ENCODE data around the gene NRXN3. TPM values are rescaled to one million over a fixed set of nuclear protein-coding genes. Genes with fewer than 3 reads are reported as not detected.

The NRXN3 gene
- polyA plus RNA-seq, 1 of the 3 experiments (the other 2 are of a cell fraction): 1.6 TPM

- Histone ChIP-seq H3K9me3 (no peaks in the 10 kb centered on the region), H3F3A (replicated peaks; ENCODE audit: insufficient read depth) (no peaks in the 10 kb centered on the region), H3K9me2 (no peaks in the 10 kb centered on the region), H3K27me3 (ENCODE audit: insufficient read depth) (no peaks in the 10 kb centered on the region), H3K4me3 (ENCODE audit: low read depth in 2 of 2, low read length in 1 of 2) (no peak overlapping the region), H3K4me1 (ENCODE audit: control insufficient read depth in 1 of 2, insufficient read depth in 2 of 2, low read depth in 1 of 2, low read length in 1 of 2) (peaks cover 0 to 9% of the 10 kb centered on the region in 2 experiments; a peak in 1 of 4 replicates), H4K20me1 (ENCODE audit: insufficient read depth) (no peaks in the 10 kb centered on the region), H3K9ac (no peak overlapping the region), H3K36me3 (replicated peaks in 1 of 2; ENCODE audit: control insufficient read depth in 1 of 2, insufficient read depth in 2 of 2, low read length in 1 of 2) (no peaks in the 10 kb centered on the region), H3K79me2 (ENCODE audit: insufficient read depth) (no peaks in the 10 kb centered on the region), H3K4me2 (no peak overlapping the region), H3K27ac (ENCODE audit: low read depth in 2 of 2, low read length in 1 of 2) (no peak overlapping the region), H2AFZ (ENCODE audit: low read depth) (no peak overlapping the region)
- 14% methylated on average over 1 of the region's 1 CpG for WGBS (ENCODE audit: low lambda C conversion rate)
- POLR2A ChIA-PET: no interaction called here
- TF ChIP-seq POLR2AphosphoS5 (IDR thresholded peaks at IDR 0.05; ENCODE audit: low read depth, low read length): no peak
- CTCF ChIA-PET: no interaction called here
- DNase-seq: no peak
These were observed 1330.3 kb downstream of the NRXN3 start for GRCh38 chr14:79500489-79500888.

- H3K9ac ChIP-seq: no peak overlapping the region
- H3K4me1 ChIP-seq (ENCODE audit: control insufficient read depth in 1 of 2, insufficient read depth in 2 of 2, low read depth in 1 of 2, low read length in 1 of 2): peaks cover 0 to 9% of the 10 kb centered on the region in 2 experiments; a peak in 1 of 4 replicates
- no peaks in the 10 kb centered on the region for H3K9me3 ChIP-seq
- H3K27me3 ChIP-seq (ENCODE audit: insufficient read depth): no peaks in the 10 kb centered on the region
- H3K36me3 ChIP-seq (replicated peaks in 1 of 2; ENCODE audit: control insufficient read depth in 1 of 2, insufficient read depth in 2 of 2, low read length in 1 of 2): no peaks in the 10 kb centered on the region
- no peak for DNase-seq
- ChIA-PET POLR2A (no interaction called here), CTCF (no interaction called here)
- 45% methylated on average over 3 of the region's 3 CpGs for WGBS (ENCODE audit: low lambda C conversion rate)
- no peak overlapping the region; the same call in 1 of the 2 replicates for H2AFZ ChIP-seq (ENCODE audit: low read depth)
- peak overlapping the region; percentile 4; the same call in 1 of the 2 replicates for H3K4me2 ChIP-seq
- H3F3A ChIP-seq (replicated peaks; ENCODE audit: insufficient read depth): no peaks in the 10 kb centered on the region
- no peaks in the 10 kb centered on the region for H3K9me2 ChIP-seq
- no peaks in the 10 kb centered on the region for H3K79me2 ChIP-seq (ENCODE audit: insufficient read depth)
- TF ChIP-seq RXRA (IDR thresholded peaks at IDR 0.05; ENCODE audit: borderline replicate concordance, low read depth) (no peak), MAX (IDR thresholded peaks at IDR 0.05; ENCODE audit: low read depth) (no peak), RAD21 (IDR thresholded peaks at IDR 0.05; ENCODE audit: low read length) (no peak), TEAD4 (IDR thresholded peaks at IDR 0.05; ENCODE audit: borderline replicate concordance, insufficient read depth) (no peak), GABPA (IDR thresholded peaks at IDR 0.05; ENCODE audit: low read depth) (no peak), FOXJ3 (CRISPR knock-in tag; IDR thresholded peaks at IDR 0.05) (no peak), NFIC (IDR thresholded peaks at IDR 0.05; ENCODE audit: borderline replicate concordance) (no peak), MXI1 (IDR thresholded peaks at IDR 0.05; ENCODE audit: low read depth, low read length) (no peak)
- no peaks in the 10 kb centered on the region for H4K20me1 ChIP-seq (ENCODE audit: insufficient read depth)
- H3K27ac ChIP-seq (ENCODE audit: low read depth in 2 of 2, low read length in 1 of 2): no peak overlapping the region
- H3K4me3 ChIP-seq (ENCODE audit: low read depth in 2 of 2, low read length in 1 of 2): no peak overlapping the region
These were observed 1332.1 kb downstream of the NRXN3 start for GRCh38 chr14:79502136-79502750.

GRCh38 chr14:79502751-79503148 lies 1332.6 kb downstream of the NRXN3 start:
- CTCF ChIA-PET: no interaction called here
- Histone ChIP-seq H3K4me2 (peak overlapping the region; percentile 4; the same call in 1 of the 2 replicates), H3K9ac (no peak overlapping the region), H3K9me3 (no peaks in the 10 kb centered on the region), H3K27me3 (ENCODE audit: insufficient read depth) (no peaks in the 10 kb centered on the region), H3K9me2 (no peaks in the 10 kb centered on the region), H3K36me3 (replicated peaks in 1 of 2; ENCODE audit: control insufficient read depth in 1 of 2, insufficient read depth in 2 of 2, low read length in 1 of 2) (no peaks in the 10 kb centered on the region), H3K4me1 (ENCODE audit: control insufficient read depth in 1 of 2, insufficient read depth in 2 of 2, low read depth in 1 of 2, low read length in 1 of 2) (peaks cover 0 to 9% of the 10 kb centered on the region in 2 experiments; a peak in 1 of 4 replicates), H3K4me3 (ENCODE audit: low read depth in 2 of 2, low read length in 1 of 2) (no peak overlapping the region), H3K27ac (ENCODE audit: low read depth in 2 of 2, low read length in 1 of 2) (no peak overlapping the region), H3F3A (replicated peaks; ENCODE audit: insufficient read depth) (no peaks in the 10 kb centered on the region), H3K79me2 (ENCODE audit: insufficient read depth) (no peaks in the 10 kb centered on the region), H4K20me1 (ENCODE audit: insufficient read depth) (no peaks in the 10 kb centered on the region), H2AFZ (ENCODE audit: low read depth) (no peak overlapping the region; the same call in 1 of the 2 replicates)
- TF ChIP-seq FOXM1 (IDR thresholded peaks at IDR 0.05; ENCODE audit: low read depth) (no peak), TAF1 (IDR thresholded peaks at IDR 0.05; ENCODE audit: borderline replicate concordance, low read depth, low read length) (no peak), CHD2 (IDR thresholded peaks at IDR 0.05; ENCODE audit: low read length, partially characterized antibody) (no peak), GATA2 (CRISPR knock-in tag; IDR thresholded peaks at IDR 0.05) (no peak), YY1 (IDR thresholded peaks at IDR 0.05; ENCODE audit: low read depth) (no peak), MEF2A (IDR thresholded peaks at IDR 0.05; ENCODE audit: borderline replicate concordance, low read depth) (no peak), GABPA (IDR thresholded peaks at IDR 0.05; ENCODE audit: low read depth) (no peak), USF2 (IDR thresholded peaks at IDR 0.05; ENCODE audit: borderline replicate concordance, low read depth, low read length) (no peak), FOSL2 (IDR thresholded peaks at IDR 0.05; ENCODE audit: borderline replicate concordance, low read depth) (no peak), EZH2phosphoT487 (IDR thresholded peaks at IDR 0.05; ENCODE audit: borderline replicate concordance, low read depth) (no peak), FOXJ3 (CRISPR knock-in tag; IDR thresholded peaks at IDR 0.05) (no peak), JUND (IDR thresholded peaks at IDR 0.05) (no peak), PBX3 (IDR thresholded peaks at IDR 0.05) (no peak), USF1 (IDR thresholded peaks at IDR 0.05; ENCODE audit: borderline replicate concordance, low read depth) (no peak), NRF1 (IDR thresholded peaks at IDR 0.05; ENCODE audit: low read depth, low read length) (no peak)
- no peak for DNase-seq
- 13% methylated on average over 1 of the region's 1 CpG for WGBS (ENCODE audit: low lambda C conversion rate)
- POLR2A ChIA-PET: no interaction called here

Measured in SK-N-SH (cell line).